Neural crest cell (in vitro differentiated cells): Measurements from ENCODE around the gene TMPRSS13. TPM values are rescaled to one million over a fixed set of nuclear protein-coding genes. Genes with fewer than 3 reads are reported as not detected.

Experiments used
- DNase-seq: peaks from one replicate; pipeline ENCODE4 v3.0.0; 2021; ENCODE audit warnings: low read depth, mixed read lengths, low spot score
- H3K27ac Mint-ChIP-seq: one replicate; pipeline ENCODE4 v1.8.0; 2021; ENCODE audit warnings: mild to moderate bottlenecking, mixed read lengths; ENCODE audit not compliant: unreplicated experiment
- H3K27me3 Mint-ChIP-seq: 2 replicates; pipeline ENCODE4 v1.8.0; 2021; ENCODE audit warnings: low read depth, mild to moderate bottlenecking, mixed read lengths
- H3K36me3 Mint-ChIP-seq: 2 replicates; pipeline ENCODE4 v1.8.0; 2021; ENCODE audit warnings: low read depth, mild to moderate bottlenecking, mixed read lengths
- H3K4me1 Mint-ChIP-seq: 2 replicates; pipeline ENCODE4 v1.8.0; 2021; ENCODE audit warnings: mixed read lengths
- H3K4me3 Mint-ChIP-seq: one replicate; pipeline ENCODE4 v1.8.0; 2021; ENCODE audit warnings: mild to moderate bottlenecking, mixed read lengths
- H3K9me3 Mint-ChIP-seq: 2 replicates; pipeline ENCODE4 v1.8.0; 2021; ENCODE audit warnings: mixed read lengths
- CTCF ChIP-seq: fragments of 200-600 bp; sonication (generic); conservative IDR thresholded peaks from 2 replicates; pipeline ENCODE4 v1.5.0; 2021; ENCODE audit warnings: antibody characterized with exemption, mild to moderate bottlenecking
- total RNA-seq: library from RNA; stranded (reverse); gene quantifications from 2 replicates; pipeline ENCODE4 v1.2.1, GENCODE V29; 2021

TMPRSS13 gene
- total RNA-seq, 1 donor from 2014 or later, result not detected

GRCh38 chr11:117900720-117901440, 28.3 kb downstream of the TMPRSS13 start:
- no peak for TF ChIP-seq CTCF
- H3K27me3 Mint-ChIP-seq, result no peaks in the 10 kb centered on the region

GRCh38 chr11:117900121-117900648, 29.0 kb downstream of the TMPRSS13 start:
- H3K4me1 Mint-ChIP-seq, result no peaks in the 10 kb centered on the region
- H3K27me3 Mint-ChIP-seq, result no peaks in the 10 kb centered on the region
- no peaks in the 10 kb centered on the region for H3K9me3 Mint-ChIP-seq
- no peak for TF ChIP-seq CTCF
- no peak overlapping the region for H3K4me3 Mint-ChIP-seq
- no peak overlapping the region for H3K27ac Mint-ChIP-seq
- DNase-seq, result no peak
- H3K36me3 Mint-ChIP-seq, result no peaks in the 10 kb centered on the region

More at GRCh38 chr11:117900720-117901440, 28.3 kb downstream of the TMPRSS13 start:
- no peak overlapping the region for H3K27ac Mint-ChIP-seq
- no peaks in the 10 kb centered on the region for H3K4me1 Mint-ChIP-seq
- no peaks in the 10 kb centered on the region for H3K36me3 Mint-ChIP-seq
- H3K4me3 Mint-ChIP-seq, result no peak overlapping the region
- no peak for DNase-seq
- H3K9me3 Mint-ChIP-seq, result no peaks in the 10 kb centered on the region

- H3K36me3 Mint-ChIP-seq, result no peaks in the 10 kb centered on the region
- no peak for DNase-seq
- H3K4me1 Mint-ChIP-seq, result no peaks in the 10 kb centered on the region
- TF ChIP-seq CTCF, result no peak
- H3K27ac Mint-ChIP-seq, result peak overlapping the region; percentile 65
- no peaks in the 10 kb centered on the region for H3K9me3 Mint-ChIP-seq
- H3K27me3 Mint-ChIP-seq, result no peaks in the 10 kb centered on the region
- H3K4me3 Mint-ChIP-seq, result no peak overlapping the region
Observed at GRCh38 chr11:117898059-117898458, 31.1 kb downstream of the TMPRSS13 start.

- Mint-ChIP-seq H3K4me1 (no peaks in the 10 kb centered on the region), H3K9me3 (peaks cover 4% of the 10 kb centered on the region), H3K4me3 (no peak overlapping the region), H3K27me3 (peaks cover 2% of the 10 kb centered on the region), H3K27ac (no peak overlapping the region), H3K36me3 (peaks cover 4% of the 10 kb centered on the region)
- no peak for TF ChIP-seq CTCF
- no peak for DNase-seq
Observed at GRCh38 chr11:117892651-117893050, 36.6 kb downstream of the TMPRSS13 start.

GRCh38 chr11:117891362-117891761, 37.8 kb downstream of the TMPRSS13 start:
- H3K36me3 Mint-ChIP-seq, result peaks cover 4% of the 10 kb centered on the region
- peaks cover 3% of the 10 kb centered on the region for H3K27me3 Mint-ChIP-seq
- no peak overlapping the region for H3K4me3 Mint-ChIP-seq
- no peak for DNase-seq
- H3K9me3 Mint-ChIP-seq, result peaks cover 4% of the 10 kb centered on the region
- H3K27ac Mint-ChIP-seq, result no peak overlapping the region
- no peaks in the 10 kb centered on the region for H3K4me1 Mint-ChIP-seq
- no peak for TF ChIP-seq CTCF
